NCI-H1092 (cell line): ENCODE measurements around the gene DYNC1I1.

ENCODE experiments used
- DNase-seq: peaks from one replicate; lab custom pipeline; 2025; lab: John Stamatoyannopoulos, UW

Gene DYNC1I1

GRCh38 chr7:96085953-96086352 lies 313.6 kb downstream of the DYNC1I1 start:
- no peak for DNase-seq

- DNase-seq = no peak
Observed at GRCh38 chr7:96088579-96088978, 316.2 kb downstream of the DYNC1I1 start.

- DNase-seq = no peak
Observed at GRCh38 chr7:96089511-96089910, 317.2 kb downstream of the DYNC1I1 start.

DNA sequence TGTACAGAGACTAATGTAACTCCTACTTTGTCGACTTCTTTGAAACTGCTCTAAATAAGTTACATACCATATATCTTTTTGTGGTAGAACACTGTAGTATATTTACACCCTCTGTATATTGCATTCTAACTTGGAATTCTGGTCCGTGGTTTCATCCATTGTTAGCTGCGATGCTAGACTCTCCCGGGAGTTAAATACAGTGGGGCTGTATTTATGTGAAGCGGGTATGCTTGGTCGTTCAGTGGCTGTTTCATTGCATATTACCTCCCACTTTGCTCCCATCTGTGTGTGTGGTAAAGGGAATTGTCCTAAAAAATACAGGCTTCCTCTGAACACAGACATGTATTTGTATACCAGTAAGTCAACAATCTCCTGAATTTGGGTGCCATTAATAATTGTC lies 318.4 kb downstream of the DYNC1I1 start:
- DNase-seq = no peak

DNA sequence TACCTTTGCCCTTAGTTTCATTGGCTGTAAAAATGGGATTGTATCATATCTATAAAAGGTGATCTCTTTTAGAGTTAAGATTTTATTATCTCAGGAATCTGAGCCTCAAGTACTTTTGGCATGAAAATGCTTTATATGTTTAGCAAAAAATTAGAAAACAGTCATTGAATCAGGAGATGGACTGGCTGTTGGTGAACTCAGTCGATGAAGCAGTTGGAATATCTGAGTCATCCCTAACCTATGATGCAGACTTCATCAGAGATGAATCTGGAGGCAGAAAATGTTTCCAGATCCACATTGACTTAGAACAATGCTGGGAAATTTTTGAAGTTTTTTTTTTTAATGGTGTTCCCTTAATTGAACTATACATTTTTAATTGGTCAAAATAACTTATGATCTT lies 321.1 kb downstream of the DYNC1I1 start:
- DNase-seq = no peak

DNA sequence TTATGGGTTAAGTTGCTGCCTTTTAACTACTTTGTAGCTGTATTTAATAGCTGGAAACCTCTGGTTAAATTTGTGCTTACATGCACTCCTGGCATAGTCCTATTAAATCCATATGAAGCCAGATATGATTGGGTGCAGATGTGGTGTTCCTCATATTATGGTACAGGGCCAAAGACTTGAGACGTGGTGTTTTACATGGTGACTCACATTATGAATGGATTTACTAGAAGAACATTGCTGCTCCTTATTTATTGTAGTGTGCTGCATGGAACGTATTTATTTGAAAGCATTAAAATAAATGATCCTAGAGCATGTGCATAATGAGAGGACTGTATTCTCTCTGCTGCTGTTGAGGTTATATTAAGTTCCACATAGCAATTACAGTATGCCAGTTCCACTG lies 325.5 kb downstream of the DYNC1I1 start:
- no peak for DNase-seq

DNA sequence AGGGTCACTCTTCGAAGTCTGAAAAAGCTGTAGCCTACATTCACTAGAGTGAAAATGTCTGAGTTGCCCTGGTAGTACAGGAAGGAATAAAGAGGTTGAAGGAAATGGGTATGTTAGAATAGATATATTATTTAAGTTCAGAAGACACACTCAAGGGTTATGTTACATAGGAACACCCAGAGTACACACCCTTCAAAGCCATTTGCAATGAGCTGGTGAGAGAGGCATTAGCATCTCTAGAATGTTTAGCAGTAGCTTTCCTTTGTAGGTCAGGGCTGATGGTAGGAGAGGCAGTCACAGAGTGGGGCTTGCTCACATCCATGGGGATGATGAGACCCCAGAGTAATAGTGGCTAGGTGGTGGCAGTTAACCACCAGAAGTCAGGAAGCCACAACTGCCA lies 328.4 kb downstream of the DYNC1I1 start:
- no peak for DNase-seq

DNA sequence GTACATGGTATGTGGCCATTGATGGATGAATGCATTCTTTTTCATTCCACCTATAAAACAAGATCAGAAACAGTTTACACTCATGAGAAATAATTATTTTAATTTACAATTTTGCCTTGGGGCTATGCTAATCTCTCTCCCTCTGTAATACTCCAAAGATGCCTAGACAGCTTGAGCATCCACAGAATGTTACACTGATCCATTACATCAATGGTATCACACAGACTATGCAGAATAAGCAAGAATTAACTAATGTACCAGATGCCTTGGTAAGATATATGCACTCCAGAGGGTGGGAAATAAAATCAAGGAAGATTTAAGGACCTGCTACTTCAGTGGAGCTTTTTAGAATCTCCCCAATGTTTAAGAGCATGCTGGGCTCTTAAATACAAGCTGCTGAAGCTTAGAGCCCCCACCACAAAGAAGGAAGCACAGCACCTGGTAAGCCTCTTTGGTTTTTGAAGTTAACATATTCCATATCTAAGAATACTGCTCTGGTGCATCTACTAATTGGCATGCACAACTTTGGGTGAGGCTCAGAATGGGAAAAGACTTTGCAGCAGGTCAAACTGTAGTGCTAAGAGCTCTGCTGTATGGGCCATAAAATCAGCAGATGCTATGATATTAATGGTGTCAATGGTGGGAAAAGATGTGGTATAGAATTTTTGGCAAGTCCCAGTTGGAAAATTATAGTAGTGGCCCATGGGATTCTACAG lies 329.9 kb downstream of the DYNC1I1 start:
- DNase-seq = no peak

- DNase-seq = no peak
Observed at GRCh38 chr7:96104984-96105383, 332.6 kb downstream of the DYNC1I1 start.

DNA sequence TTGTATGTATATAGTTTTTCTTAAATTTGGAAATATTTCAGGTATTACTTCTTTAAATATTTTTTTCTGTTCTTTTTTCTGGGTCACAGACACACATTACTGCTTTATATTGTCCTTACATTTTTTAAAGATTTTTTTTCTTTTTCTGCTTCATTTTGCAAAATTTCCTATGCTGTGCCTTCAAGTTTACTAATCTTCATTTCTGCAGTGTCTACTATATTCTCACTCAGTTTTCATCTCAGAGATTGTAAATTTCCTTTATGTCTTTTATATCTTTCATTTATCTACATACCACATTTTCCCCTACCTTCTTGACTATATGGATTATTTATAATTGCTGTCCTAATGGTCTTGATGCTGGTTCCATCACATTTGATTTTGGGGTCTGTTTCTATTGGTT lies 339.1 kb downstream of the DYNC1I1 start:
- DNase-seq = no peak

- no peak for DNase-seq
Observed at GRCh38 chr7:96114190-96114589, 341.8 kb downstream of the DYNC1I1 start.

GRCh38 chr7:96116173-96116572 lies 343.8 kb downstream of the DYNC1I1 start:
- DNase-seq = no peak

- no peak for DNase-seq
Observed at GRCh38 chr7:96118449-96119001, 346.2 kb downstream of the DYNC1I1 start.

- no peak for DNase-seq
Observed at GRCh38 chr7:96120445-96121225, 348.3 kb downstream of the DYNC1I1 start.

GRCh38 chr7:96121752-96122151 lies 349.4 kb downstream of the DYNC1I1 start:
- no peak for DNase-seq

GRCh38 chr7:96122746-96123145 lies 350.4 kb downstream of the DYNC1I1 start:
- no peak for DNase-seq

DNA sequence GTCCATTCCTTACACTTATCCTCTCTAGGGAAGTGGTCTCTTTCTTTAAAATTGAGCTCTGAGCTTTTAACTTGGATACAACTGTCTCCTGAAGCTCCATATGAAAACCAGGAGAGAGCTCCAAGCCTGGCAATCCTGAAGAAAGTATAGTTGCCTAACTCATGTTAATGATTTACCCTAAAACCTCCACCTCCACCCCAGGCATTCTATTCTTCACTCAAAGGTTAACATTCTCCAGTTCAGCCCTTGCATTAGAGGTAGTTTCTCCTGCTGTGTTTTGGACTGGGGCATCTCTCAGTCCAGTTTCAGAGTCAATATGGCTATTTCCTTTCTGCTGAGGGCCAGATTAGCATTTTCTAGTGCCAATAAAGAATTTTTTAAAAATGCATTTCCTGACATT lies 354.0 kb downstream of the DYNC1I1 start:
- DNase-seq = no peak

DNA sequence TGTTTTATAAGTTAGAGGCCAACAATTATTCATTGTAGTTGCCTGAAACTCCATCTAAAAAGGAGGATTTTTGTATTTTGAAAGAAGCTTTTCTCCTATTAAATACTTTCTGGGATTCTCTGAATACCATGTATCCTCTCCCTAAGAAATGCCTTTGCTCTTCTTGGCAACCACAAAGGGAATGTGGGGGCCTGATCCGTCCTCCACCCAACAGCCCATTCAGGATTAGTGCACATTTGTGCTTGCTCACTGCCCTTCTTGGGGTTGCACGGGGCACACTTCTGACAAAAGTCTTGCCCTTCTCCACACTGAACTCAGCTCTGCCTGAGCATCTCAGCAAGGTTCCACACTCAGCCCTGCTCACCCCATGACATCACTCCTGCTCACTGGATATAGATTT lies 355.4 kb downstream of the DYNC1I1 start:
- no peak for DNase-seq

DNA sequence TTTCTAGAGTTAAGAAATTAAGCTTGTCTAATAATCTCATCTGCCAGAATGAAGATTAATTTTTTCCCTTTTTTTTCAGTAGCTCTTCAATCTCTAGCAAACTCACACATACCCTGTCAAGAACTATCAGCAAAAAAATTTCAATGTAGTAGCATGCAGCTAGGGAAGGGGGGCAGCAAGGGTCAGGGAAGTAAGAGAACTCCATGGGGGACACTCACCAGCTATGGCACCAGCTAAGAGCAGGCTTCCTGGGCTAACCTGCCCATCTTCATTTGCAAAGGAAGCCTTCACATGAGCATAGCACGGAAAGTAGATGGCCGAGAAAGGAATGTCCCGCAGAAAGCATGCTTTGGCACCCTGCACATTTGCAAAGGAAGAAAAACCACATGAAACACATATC lies 359.2 kb downstream of the DYNC1I1 start:
- no peak for DNase-seq

DNA sequence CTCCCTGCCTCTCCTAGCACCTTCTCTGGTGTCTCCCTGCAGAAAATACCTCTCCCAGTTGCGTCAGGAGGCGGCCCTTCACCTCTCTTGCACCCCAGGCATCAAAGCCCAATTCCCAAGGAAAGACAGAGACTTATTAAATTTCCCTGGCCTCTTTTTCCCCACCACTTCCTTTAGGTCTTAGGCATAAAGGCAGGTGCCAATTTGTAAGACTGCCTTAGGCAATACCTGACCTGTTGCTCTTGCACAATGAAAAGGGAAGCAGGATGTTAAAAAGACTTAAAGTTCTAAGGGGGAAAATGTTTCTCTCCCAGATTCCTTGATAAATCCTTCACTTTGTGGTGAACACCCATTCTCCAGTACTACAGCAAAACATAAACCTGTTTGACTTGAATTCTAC lies 362.9 kb downstream of the DYNC1I1 start:
- no peak for DNase-seq

DNA sequence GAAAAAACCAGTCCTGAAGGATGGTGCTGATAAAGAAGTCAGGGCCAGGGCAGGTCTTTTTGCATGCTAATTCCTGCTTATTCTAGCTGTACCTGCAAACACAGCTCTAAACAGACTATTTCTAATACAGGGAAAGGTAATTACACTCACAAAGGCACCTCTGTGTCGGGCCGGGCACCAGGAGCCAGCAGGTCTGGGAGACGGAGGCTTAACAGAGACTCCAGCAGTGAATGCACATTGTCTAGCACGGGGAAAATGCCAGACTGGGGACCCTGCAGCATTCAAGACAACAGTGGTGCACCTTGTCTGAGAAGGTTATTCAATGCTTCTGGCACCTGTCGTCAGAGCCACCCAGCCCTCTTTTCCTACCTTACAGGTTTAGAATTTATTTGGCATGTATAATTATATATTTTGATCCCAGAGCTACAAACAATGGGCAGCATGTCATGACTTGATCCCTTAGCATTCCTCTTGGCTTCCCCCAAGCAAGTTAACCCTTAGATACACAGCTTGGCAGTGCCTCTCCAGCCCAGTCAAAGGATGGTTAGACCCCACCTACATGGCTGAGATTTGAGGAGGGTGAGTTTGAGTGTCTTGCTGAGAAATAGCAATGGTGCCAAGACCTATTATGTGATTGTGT lies 364.4 kb downstream of the DYNC1I1 start:
- DNase-seq = no peak

DNA sequence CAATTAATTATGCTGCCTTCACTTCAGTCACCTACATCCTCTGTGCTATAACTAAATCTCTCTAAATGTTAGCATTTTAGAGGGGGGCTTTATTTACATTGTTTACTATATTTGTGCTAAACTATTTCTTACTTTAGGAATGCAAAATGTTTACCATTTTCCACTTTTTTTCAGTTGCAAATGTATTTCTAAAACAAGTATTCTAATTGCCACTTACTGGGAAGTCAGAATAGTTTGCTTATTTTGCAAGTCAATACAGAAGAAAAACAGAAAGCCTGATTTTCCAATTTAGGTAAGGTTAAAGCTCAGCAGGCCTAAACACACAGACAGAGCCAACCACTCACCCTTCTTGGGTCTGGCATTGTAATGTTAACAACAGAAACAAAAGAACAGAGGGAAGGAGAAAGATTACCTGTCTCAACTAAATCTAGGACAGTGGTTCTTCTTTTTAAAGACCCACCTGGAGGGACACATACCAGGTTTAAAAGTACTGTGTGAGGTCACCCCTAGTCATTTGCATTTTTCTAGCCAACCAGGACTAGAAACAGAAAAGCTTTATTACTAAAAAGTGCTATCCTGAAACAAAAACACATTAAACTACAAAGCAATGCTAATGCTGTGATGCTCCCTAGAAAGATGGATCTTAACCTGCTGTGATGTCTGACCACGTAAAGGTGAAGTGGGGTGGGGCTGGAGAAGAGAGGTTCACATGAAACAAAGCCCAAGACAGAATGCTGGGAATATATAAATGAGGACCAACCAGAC lies 371.3 kb downstream of the DYNC1I1 start:
- no peak for DNase-seq
